ENCODE results near the gene CAVIN2. TPM values are rescaled to one million over a fixed set of nuclear protein-coding genes. Genes with fewer than 3 reads are reported as not detected.

Gene CAVIN2
- polyA plus RNA-seq, 1 of the 3 experiments (the other 2 are of a cell fraction) = 1.5 TPM

- no peak overlapping the region for H3K9ac ChIP-seq
These were observed 1.6 kb downstream of the CAVIN2 start for GRCh38 chr2:191845248-191845715.

More at GRCh38 chr2:191845248-191845715, 1.6 kb downstream of the CAVIN2 start:
- Histone ChIP-seq H4K20me1 (ENCODE audit: insufficient read depth) (no peaks in the 10 kb centered on the region), H3K4me1 (ENCODE audit: control insufficient read depth in 1 of 2, insufficient read depth in 2 of 2, low read depth in 1 of 2, low read length in 1 of 2) (peaks cover 10 to 26% of the 10 kb centered on the region in 2 experiments), H3K9me2 (no peaks in the 10 kb centered on the region), H3K9me3 (no peaks in the 10 kb centered on the region), H3K27ac (ENCODE audit: low read depth in 2 of 2, low read length in 1 of 2) (peak overlapping the region; percentile 52 to 69), H3K79me2 (ENCODE audit: insufficient read depth) (no peaks in the 10 kb centered on the region), H3K4me3 (ENCODE audit: low read depth in 2 of 2, low read length in 1 of 2) (peak overlapping the region in 1 of 2 experiments; percentile 14; a peak in 1 of 4 replicates), H3K27me3 (ENCODE audit: insufficient read depth) (no peaks in the 10 kb centered on the region), H3K36me3 (replicated peaks in 1 of 2; ENCODE audit: control insufficient read depth in 1 of 2, insufficient read depth in 2 of 2, low read length in 1 of 2) (no peaks in the 10 kb centered on the region), H3F3A (replicated peaks; ENCODE audit: insufficient read depth) (no peaks in the 10 kb centered on the region), H2AFZ (ENCODE audit: low read depth) (no peak overlapping the region; the same call in 1 of the 2 replicates), H3K4me2 (0 out of 2 replicates have a peak overlapping the region, but pooled peaks have one; percentile 17)
- no peak for TF ChIP-seq REST (IDR thresholded peaks at IDR 0.05; ENCODE audit: low read depth, low read length)
- no peak for TF ChIP-seq MAX (IDR thresholded peaks at IDR 0.05; ENCODE audit: low read depth)
- no peak for TF ChIP-seq IRF3 (IDR thresholded peaks at IDR 0.05; ENCODE audit: low read depth, low read length)
- TF ChIP-seq FOXJ3 (CRISPR knock-in tag; IDR thresholded peaks at IDR 0.05) = no peak
- TF ChIP-seq POLR2AphosphoS5 (IDR thresholded peaks at IDR 0.05; ENCODE audit: low read depth, low read length) = no peak
- no peak for TF ChIP-seq ZBTB33 (IDR thresholded peaks at IDR 0.05; ENCODE audit: borderline replicate concordance, low read depth)
- no peak for TF ChIP-seq EZH2phosphoT487 (IDR thresholded peaks at IDR 0.05; ENCODE audit: borderline replicate concordance, low read depth)
- no peak for DNase-seq
- ChIA-PET POLR2A (no interaction called here), CTCF (interaction anchor here (2.0 kb wide), 1 partner anchor 317 kb away, joined by 5 read pairs; no protein-coding TSS in a partner anchor)
- 81% methylated on average over 9 of the region's 9 CpGs for WGBS (ENCODE audit: low lambda C conversion rate)

Data from SK-N-SH (cell line).